NCI-H1105 treated with DMSO at 0.1 percent for 48 hours (cell line): Measurements from ENCODE around the gene MYO16.

Experiments
- DNase-seq: peaks from one replicate; lab custom pipeline; 2025; lab: John Stamatoyannopoulos, UW

The MYO16 gene

DNA sequence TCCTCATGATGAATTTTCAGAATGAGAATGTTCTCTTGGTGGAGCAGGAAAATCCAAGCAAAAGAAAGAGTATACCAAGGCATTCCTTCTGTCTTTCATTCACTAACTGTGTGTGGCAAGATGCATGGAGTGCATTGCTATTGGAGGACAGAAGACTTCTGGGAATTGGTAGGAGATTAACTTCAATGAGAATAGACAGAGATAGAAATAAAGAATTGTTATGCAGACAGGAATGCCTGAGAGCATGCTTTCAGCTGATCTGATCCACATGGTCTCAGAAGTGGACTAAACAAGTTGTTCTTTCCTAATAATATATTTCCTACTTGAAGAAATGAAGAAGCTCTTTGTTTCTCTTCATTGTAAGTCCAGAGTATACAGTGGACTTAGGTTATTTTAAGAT, 303.6 kb downstream of the MYO16 start:
- no peak for DNase-seq

- DNase-seq = no peak
These were observed 308.7 kb downstream of the MYO16 start for GRCh38 chr13:108938155-108938554.

DNA sequence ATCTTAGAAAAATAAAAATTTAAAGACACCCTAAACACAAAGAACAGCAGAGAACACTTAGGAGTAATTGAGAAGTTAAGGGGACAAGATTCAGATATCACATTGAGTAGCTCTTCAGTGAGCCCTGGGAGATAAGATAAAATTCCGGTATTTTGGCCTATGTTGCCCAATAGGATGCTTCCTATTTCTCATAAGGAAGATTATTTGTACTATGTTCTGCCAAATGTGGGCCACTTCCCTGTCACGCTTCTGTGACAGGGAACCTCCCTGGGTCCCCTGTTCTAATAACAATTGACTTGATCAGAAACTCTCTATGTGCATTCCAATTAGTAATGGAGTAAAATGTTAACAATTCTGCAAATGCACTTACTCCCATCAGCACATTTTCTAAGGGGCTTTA, 310.7 kb downstream of the MYO16 start:
- no peak for DNase-seq

GRCh38 chr13:108943842-108944241, 314.4 kb downstream of the MYO16 start:
- DNase-seq = no peak

DNA sequence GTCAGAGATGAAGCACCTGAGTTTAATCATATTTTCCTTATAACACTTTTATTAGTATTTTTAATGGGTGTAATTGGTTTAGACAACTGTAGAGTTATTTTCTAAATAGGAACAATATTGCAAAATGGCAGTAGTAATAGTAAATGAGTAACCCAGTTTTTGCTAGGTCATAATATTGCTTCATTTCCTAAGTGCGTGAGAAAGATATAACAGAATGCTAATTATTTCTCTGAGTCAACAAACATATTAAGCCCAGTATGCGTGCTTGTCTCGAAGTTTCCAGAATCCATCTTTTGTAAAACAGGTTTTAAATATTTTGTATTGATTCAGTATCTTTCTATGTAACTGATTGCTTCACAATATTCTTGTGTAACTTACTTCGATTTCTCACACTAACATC, 315.3 kb downstream of the MYO16 start:
- no peak for DNase-seq

- DNase-seq = no peak
These were observed 318.2 kb downstream of the MYO16 start for GRCh38 chr13:108947551-108948030.

DNA sequence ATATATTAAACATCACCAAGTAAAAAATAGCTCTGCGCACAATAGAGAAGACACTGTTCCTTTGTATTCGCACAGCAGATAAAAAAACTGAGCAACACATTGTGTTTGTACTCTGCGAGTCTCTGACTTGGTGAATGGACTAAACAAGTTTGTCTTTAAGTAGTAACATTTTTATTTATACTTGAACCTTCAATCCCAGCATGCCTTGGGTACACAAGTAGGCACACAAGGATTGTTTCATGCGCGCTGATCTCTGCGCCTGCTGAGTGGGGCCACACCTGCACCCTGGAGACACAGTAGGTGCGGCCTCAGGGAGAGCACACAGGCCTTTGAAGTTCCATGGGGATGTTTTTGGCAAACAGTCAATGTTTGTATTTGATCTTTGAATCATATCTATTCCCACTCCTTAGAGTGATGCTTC, 318.9 kb downstream of the MYO16 start:
- no peak for DNase-seq

DNA sequence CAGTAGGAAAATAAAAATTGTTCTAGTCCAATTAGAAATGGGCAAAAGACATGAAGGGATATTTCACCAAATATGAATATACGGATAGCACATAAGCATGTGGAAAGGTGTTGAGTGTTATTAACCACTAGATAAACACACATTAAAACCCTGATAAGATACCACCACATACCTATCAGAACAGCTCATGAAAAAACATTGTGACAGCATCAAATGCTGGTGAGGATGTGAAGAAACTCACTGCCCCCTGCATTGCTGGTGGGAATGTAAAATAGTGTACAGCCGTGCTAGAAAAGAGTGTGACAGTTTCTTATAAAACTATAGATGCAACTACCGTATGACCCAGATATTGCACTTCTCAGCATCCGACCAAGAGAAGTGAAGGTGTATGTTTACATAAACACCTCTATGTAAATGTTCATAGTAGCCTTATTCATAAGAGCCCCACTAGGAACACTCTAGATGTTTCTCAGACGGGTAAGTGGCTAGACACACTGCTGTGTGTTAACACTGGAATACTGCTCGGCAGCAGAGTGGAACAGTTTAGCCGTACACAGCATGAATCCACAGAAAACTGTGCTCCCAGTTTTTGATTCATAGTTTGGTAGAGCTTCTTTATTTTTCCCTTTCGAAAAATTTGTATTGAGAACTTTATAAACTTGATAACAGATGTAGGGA, 321.1 kb downstream of the MYO16 start:
- DNase-seq = no peak

- DNase-seq = no peak
These were observed 326.3 kb downstream of the MYO16 start for GRCh38 chr13:108955741-108956140.

DNA sequence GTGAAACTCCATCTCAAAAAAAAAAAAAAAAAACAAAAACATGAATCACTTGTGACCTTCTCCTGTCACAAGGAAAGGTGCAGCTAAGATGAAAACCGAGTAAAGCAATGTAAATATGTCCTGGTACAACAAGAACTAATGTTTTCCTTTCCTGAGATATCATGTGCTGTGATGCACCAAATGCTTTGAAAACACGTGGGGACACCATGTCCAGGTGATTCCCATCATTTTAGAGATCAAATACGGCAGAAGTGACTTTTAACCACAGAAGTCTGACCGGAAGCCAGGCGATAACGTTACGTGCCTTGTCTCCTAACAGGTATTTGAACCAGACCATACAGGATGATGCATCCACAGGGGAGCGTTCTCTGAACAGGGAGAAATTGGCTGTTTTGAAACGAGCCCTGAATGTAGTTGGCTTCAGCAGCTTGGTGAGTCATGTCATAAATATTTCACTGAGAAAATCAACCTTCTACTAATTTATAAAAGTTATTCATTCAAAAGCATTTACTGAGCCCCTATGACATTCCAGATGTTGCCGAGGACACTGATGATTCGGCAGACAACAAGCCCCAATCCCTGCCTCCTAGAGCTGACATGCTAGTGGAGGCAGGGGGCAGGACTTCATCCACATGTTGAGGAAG, 328.1 kb downstream of the MYO16 start:
- no peak for DNase-seq

GRCh38 chr13:108958013-108958376, 328.6 kb downstream of the MYO16 start:
- DNase-seq = no peak

DNA sequence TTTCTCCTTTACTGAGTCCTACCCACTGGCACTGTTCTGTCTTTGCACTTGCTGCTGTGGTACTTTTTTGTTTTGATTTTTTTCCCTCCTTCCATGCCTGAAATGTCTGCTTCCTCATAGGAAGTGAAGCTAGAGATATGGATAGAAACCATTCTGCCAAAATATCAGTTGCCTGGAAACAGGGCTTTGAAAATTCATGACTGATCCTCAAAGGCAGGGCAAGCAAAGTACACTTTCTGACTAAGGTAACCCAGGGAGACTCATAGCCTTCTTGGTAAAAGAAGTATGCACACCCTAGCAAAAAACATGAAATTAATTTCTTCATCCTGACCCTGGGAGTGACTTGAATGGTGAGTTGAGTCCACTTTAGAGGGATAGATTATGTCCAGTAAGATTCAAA, 329.8 kb downstream of the MYO16 start:
- no peak for DNase-seq

- no peak for DNase-seq
These were observed 330.6 kb downstream of the MYO16 start for GRCh38 chr13:108960006-108960405.

DNA sequence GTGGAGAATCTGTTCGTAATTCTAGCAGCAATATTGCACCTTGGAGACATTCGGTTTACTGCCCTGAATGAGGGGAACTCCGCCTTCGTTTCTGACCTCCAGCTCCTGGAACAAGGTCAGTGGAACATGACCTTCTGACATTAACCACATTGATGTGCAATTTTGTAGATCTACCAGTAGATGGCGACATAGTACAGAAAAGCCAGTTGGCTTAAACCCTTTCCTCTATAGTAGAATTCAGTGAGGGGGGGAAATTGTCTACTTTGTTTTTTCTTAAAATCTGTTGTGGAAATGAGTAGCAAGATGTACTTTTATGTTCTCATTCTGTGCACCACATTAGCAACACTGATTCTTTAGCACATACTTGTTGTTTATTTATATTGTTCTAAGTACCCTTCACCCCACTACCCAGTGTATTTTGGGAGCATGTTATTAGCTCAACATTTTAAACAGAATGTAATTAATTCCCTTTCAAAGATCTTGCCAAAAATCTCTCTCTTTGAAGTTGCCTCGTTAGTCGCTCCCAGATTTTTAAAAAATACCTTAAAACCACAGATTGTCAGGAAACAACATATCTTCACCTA, 332.2 kb downstream of the MYO16 start:
- DNase-seq = peak; percentile 90

DNA sequence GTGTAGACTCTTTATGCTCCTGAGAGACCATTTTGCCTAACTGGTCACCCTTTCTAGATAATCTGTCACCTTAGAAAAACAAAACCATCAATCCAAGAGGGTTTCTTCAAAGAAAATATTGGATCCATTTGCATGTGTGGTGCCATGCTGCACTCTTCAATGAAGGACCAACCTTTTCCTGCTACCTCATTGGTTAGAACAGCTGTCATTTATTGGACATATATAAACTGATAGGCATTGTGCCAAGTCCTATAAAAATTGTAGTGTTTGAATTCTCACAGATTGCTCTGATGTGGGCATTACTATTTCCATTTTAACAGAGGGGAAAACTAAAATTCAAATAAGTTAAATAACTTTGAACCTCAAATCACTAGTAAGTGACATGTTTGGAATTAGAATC, 333.2 kb downstream of the MYO16 start:
- DNase-seq = peak; percentile 53

DNA sequence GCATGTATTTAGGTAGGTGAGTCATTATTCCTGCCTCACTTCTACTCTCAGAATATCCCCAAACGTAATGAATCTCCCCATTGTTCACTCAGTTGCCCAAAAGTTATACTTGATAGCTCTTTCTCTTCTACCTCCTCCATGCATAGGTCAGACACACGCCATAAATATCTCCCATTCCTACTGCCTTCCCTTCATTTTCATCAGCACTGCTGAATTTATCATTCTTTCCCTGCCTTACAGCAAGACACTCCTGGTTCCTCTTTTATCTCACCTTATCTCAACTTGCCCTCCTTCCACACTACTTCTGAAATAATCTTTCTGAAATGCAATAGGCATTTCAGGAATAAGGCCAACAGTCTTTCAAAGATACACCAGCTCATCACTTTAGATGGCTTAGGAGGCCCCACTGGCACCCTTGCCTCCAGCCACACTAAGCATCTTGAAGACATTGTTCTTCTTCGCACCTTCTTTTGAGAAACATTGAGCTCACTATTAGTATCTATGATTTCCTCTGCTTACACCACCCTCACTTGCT, 333.9 kb downstream of the MYO16 start:
- no peak for DNase-seq

GRCh38 chr13:108963846-108964600, 334.6 kb downstream of the MYO16 start:
- no peak for DNase-seq

DNA sequence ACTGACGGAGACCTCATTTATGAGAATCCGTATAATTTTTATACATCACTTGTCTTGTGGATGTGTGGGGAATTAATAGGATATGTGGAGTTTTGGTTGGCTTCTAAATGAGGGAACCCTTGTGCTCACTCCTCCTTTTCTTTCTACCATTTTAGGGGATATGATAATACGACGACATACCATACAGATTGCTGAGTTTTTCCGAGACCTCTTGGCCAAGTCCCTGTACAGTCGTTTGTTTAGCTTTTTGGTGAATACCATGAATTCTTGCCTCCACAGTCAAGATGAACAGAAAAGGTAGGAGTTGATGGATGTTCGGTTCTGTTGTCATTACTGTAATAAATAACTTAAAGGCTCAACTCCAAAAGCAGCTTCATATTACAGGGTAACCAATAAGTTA, 335.2 kb downstream of the MYO16 start:
- no peak for DNase-seq

DNA sequence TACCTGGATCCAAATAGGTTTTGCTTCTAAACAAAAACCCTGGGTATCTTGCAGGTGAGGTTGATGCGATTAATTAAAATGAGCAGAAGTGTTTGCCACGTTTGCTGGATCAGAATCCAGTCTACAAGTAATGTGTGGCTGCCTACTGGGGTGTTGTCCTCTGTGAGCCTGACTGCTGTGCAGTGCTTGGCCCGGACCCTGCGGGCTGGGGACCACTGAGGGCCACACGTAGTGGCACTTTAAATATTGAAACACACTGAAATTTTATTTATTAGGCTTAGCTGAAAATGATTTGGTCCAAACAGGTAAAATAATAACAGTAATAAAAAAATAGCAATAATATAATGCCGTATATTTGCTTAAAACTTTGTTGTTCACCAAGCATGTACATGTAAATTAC, 338.0 kb downstream of the MYO16 start:
- DNase-seq = no peak

DNA sequence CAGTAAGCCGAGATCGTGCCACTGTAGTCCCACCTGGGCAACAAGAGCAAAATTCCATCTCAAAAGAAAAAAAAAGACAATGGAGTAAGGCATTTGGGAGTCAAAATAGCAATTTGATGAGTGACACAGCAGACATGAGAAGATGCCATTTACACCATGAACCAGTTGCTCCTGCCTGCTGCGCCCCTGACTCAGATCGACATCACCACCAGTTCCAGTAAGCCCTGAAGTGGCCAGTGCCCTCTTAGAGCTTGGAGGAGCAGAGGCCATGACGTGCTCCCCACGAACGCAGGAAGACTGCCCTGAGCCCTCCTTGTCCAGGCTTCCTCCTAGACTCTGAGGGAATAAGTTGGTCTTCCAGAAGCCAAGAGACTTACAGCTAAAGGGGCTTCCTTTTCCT, 339.2 kb downstream of the MYO16 start:
- no peak for DNase-seq

DNA sequence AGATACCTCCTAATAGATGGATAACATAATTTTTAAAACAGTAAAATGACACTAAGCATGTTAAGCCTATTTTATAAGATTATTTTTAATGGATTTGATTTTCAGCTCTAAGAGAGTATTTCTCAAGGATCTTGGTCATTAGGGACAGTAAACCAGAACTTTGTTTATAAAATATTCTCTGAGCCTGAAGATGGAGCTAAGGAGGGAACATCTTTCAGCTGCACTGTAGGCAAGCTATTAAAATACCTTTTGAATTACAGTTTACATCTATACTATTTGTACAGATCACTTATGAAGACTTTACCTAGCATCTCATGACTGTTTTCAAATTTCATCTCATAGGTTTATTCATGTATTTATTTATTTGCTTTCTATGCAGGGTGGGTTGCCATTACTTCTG, 345.3 kb downstream of the MYO16 start:
- no peak for DNase-seq

- DNase-seq = peak; percentile 69
These were observed 350.8 kb downstream of the MYO16 start for GRCh38 chr13:108980237-108980636.

DNA sequence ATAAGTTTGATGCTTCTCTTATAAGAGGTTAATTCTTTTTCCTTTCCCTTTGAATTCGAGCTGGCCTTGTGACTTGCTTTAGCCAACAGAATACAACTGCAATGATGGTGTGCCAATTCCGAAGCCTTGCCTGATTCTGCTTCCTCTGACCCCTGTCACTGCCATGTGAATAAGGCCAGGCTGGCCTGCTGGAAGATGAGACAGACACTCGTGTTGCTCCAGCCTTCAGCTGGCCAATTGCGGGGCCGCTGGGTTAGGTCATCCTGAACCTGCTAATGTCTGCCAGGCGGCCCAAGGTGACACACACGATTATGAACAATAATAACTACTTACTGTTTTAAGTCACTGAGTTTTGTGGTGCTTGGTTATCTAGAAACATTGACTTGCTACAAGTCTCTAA, 352.0 kb downstream of the MYO16 start:
- DNase-seq = no peak
